ENCODE data around the gene FBXO36.
"Not testable (repeated sequence)": the region's sequence is repeated elsewhere in the genome, so short reads cannot be mapped to it uniquely, and the experiment has no call there.

Gene FBXO36

GRCh38 chr2:229888031-229888430 is 34.3 kb upstream of the FBXO36 start:
- Histone ChIP-seq H3K4me1 (ENCODE audit: control insufficient read depth, insufficient read depth, low read length) (no peaks in the 10 kb centered on the region), H3K9ac (ENCODE audit: low read length in 2 of 2) (no peak overlapping the region), H3K27me3 (ENCODE audit: control insufficient read depth in 1 of 2, insufficient read depth in 2 of 2, low read length in 2 of 2) (no peaks in the 10 kb centered on the region), H3K36me3 (ENCODE audit: control insufficient read depth in 2 of 2, insufficient read depth in 2 of 2, low read length in 2 of 2) (no peaks in the 10 kb centered on the region), H3K27ac (ENCODE audit: low read length) (no peak overlapping the region), H3K4me3 (ENCODE audit: low read length in 2 of 2) (no peak overlapping the region), H3K9me3 (ENCODE audit: control insufficient read depth in 2 of 2, low read length in 2 of 2) (no peaks in the 10 kb centered on the region)

GRCh38 chr2:229889023-229889422 is 33.3 kb upstream of the FBXO36 start:
- no peak overlapping the region for H3K27ac ChIP-seq (ENCODE audit: low read length)
- no peaks in the 10 kb centered on the region for H3K27me3 ChIP-seq (ENCODE audit: control insufficient read depth in 1 of 2, insufficient read depth in 2 of 2, low read length in 2 of 2)
- no peaks in the 10 kb centered on the region for H3K4me1 ChIP-seq (ENCODE audit: control insufficient read depth, insufficient read depth, low read length)
- no peaks in the 10 kb centered on the region for H3K9me3 ChIP-seq (ENCODE audit: control insufficient read depth in 2 of 2, low read length in 2 of 2)
- H3K4me3 ChIP-seq (ENCODE audit: low read length in 2 of 2), result no peak overlapping the region
- no peak overlapping the region for H3K9ac ChIP-seq (ENCODE audit: low read length in 2 of 2)
- no peaks in the 10 kb centered on the region for H3K36me3 ChIP-seq (ENCODE audit: control insufficient read depth in 2 of 2, insufficient read depth in 2 of 2, low read length in 2 of 2)

GRCh38 chr2:229896857-229897256 is 25.4 kb upstream of the FBXO36 start:
- no peaks in the 10 kb centered on the region for H3K9me3 ChIP-seq (ENCODE audit: control insufficient read depth in 2 of 2, low read length in 2 of 2)
- no peaks in the 10 kb centered on the region for H3K4me1 ChIP-seq (ENCODE audit: control insufficient read depth, insufficient read depth, low read length)
- no peaks in the 10 kb centered on the region for H3K36me3 ChIP-seq (ENCODE audit: control insufficient read depth in 2 of 2, insufficient read depth in 2 of 2, low read length in 2 of 2)
- H3K27ac ChIP-seq (ENCODE audit: low read length), result no peak overlapping the region
- H3K9ac ChIP-seq (ENCODE audit: low read length in 2 of 2), result no peak overlapping the region
- no peaks in the 10 kb centered on the region for H3K27me3 ChIP-seq (ENCODE audit: control insufficient read depth in 1 of 2, insufficient read depth in 2 of 2, low read length in 2 of 2)
- H3K4me3 ChIP-seq (ENCODE audit: low read length in 2 of 2), result no peak overlapping the region

GRCh38 chr2:229899604-229900003 is 22.7 kb upstream of the FBXO36 start:
- Histone ChIP-seq H3K4me3 (ENCODE audit: low read length in 2 of 2) (no peak overlapping the region), H3K4me1 (ENCODE audit: control insufficient read depth, insufficient read depth, low read length) (no peaks in the 10 kb centered on the region), H3K27ac (ENCODE audit: low read length) (no peak overlapping the region), H3K36me3 (ENCODE audit: control insufficient read depth in 2 of 2, insufficient read depth in 2 of 2, low read length in 2 of 2) (peaks cover 0 to 4% of the 10 kb centered on the region in 2 donors), H3K9me3 (ENCODE audit: control insufficient read depth in 2 of 2, low read length in 2 of 2) (no peaks in the 10 kb centered on the region), H3K27me3 (ENCODE audit: control insufficient read depth in 1 of 2, insufficient read depth in 2 of 2, low read length in 2 of 2) (no peaks in the 10 kb centered on the region), H3K9ac (ENCODE audit: low read length in 2 of 2) (no peak overlapping the region)

GRCh38 chr2:229900012-229900411 is 22.3 kb upstream of the FBXO36 start:
- H3K4me3 ChIP-seq (ENCODE audit: low read length in 2 of 2), result no peak overlapping the region
- H3K36me3 ChIP-seq (ENCODE audit: control insufficient read depth in 2 of 2, insufficient read depth in 2 of 2, low read length in 2 of 2), result peaks cover 0 to 4% of the 10 kb centered on the region in 2 donors
- H3K9me3 ChIP-seq (ENCODE audit: control insufficient read depth in 2 of 2, low read length in 2 of 2), result no peaks in the 10 kb centered on the region
- no peak overlapping the region for H3K9ac ChIP-seq (ENCODE audit: low read length in 2 of 2)
- H3K27ac ChIP-seq (ENCODE audit: low read length), result no peak overlapping the region
- no peaks in the 10 kb centered on the region for H3K4me1 ChIP-seq (ENCODE audit: control insufficient read depth, insufficient read depth, low read length)
- no peaks in the 10 kb centered on the region for H3K27me3 ChIP-seq (ENCODE audit: control insufficient read depth in 1 of 2, insufficient read depth in 2 of 2, low read length in 2 of 2)

- H3K27me3 ChIP-seq (ENCODE audit: control insufficient read depth in 1 of 2, insufficient read depth in 2 of 2, low read length in 2 of 2); H3K9ac ChIP-seq (ENCODE audit: low read length in 2 of 2); H3K4me3 ChIP-seq (ENCODE audit: low read length in 2 of 2); H3K27ac ChIP-seq (ENCODE audit: low read length); H3K9me3 ChIP-seq (ENCODE audit: control insufficient read depth in 2 of 2, low read length in 2 of 2); H3K36me3 ChIP-seq (ENCODE audit: control insufficient read depth in 2 of 2, insufficient read depth in 2 of 2, low read length in 2 of 2); H3K4me1 ChIP-seq (ENCODE audit: control insufficient read depth, insufficient read depth, low read length): not testable (repeated sequence)
These were observed 21.8 kb upstream of the FBXO36 start for GRCh38 chr2:229900514-229900913.

GRCh38 chr2:229901819-229902218 is 20.5 kb upstream of the FBXO36 start:
- Histone ChIP-seq H3K9me3 (ENCODE audit: control insufficient read depth in 2 of 2, low read length in 2 of 2) (no peaks in the 10 kb centered on the region), H3K4me3 (ENCODE audit: low read length in 2 of 2) (no peak overlapping the region), H3K36me3 (ENCODE audit: control insufficient read depth in 2 of 2, insufficient read depth in 2 of 2, low read length in 2 of 2) (peaks cover 0 to 4% of the 10 kb centered on the region in 2 donors), H3K9ac (ENCODE audit: low read length in 2 of 2) (no peak overlapping the region), H3K4me1 (ENCODE audit: control insufficient read depth, insufficient read depth, low read length) (no peaks in the 10 kb centered on the region), H3K27me3 (ENCODE audit: control insufficient read depth in 1 of 2, insufficient read depth in 2 of 2, low read length in 2 of 2) (no peaks in the 10 kb centered on the region), H3K27ac (ENCODE audit: low read length) (no peak overlapping the region)

- Histone ChIP-seq H3K4me3 (ENCODE audit: low read length in 2 of 2) (no peak overlapping the region), H3K27ac (ENCODE audit: low read length) (no peak overlapping the region), H3K9ac (ENCODE audit: low read length in 2 of 2) (no peak overlapping the region), H3K4me1 (ENCODE audit: control insufficient read depth, insufficient read depth, low read length) (no peaks in the 10 kb centered on the region), H3K9me3 (ENCODE audit: control insufficient read depth in 2 of 2, low read length in 2 of 2) (no peaks in the 10 kb centered on the region), H3K27me3 (ENCODE audit: control insufficient read depth in 1 of 2, insufficient read depth in 2 of 2, low read length in 2 of 2) (no peaks in the 10 kb centered on the region), H3K36me3 (ENCODE audit: control insufficient read depth in 2 of 2, insufficient read depth in 2 of 2, low read length in 2 of 2) (peaks cover 0 to 7% of the 10 kb centered on the region in 2 donors)
These were observed 19.3 kb upstream of the FBXO36 start for GRCh38 chr2:229903037-229903436.

- Histone ChIP-seq H3K36me3 (ENCODE audit: control insufficient read depth in 2 of 2, insufficient read depth in 2 of 2, low read length in 2 of 2) (peaks cover 0 to 9% of the 10 kb centered on the region in 2 donors), H3K27me3 (ENCODE audit: control insufficient read depth in 1 of 2, insufficient read depth in 2 of 2, low read length in 2 of 2) (no peaks in the 10 kb centered on the region), H3K4me1 (ENCODE audit: control insufficient read depth, insufficient read depth, low read length) (peaks cover 3% of the 10 kb centered on the region), H3K9ac (ENCODE audit: low read length in 2 of 2) (no peak overlapping the region), H3K27ac (ENCODE audit: low read length) (no peak overlapping the region), H3K4me3 (ENCODE audit: low read length in 2 of 2) (no peak overlapping the region), H3K9me3 (ENCODE audit: control insufficient read depth in 2 of 2, low read length in 2 of 2) (no peaks in the 10 kb centered on the region)
These were observed 16.7 kb upstream of the FBXO36 start for GRCh38 chr2:229905601-229906000.

- H3K36me3 ChIP-seq (ENCODE audit: control insufficient read depth in 2 of 2, insufficient read depth in 2 of 2, low read length in 2 of 2), result peaks cover 0 to 5% of the 10 kb centered on the region in 2 donors
- H3K9ac ChIP-seq (ENCODE audit: low read length in 2 of 2), result no peak overlapping the region
- H3K4me3 ChIP-seq (ENCODE audit: low read length in 2 of 2), result no peak overlapping the region
- no peaks in the 10 kb centered on the region for H3K9me3 ChIP-seq (ENCODE audit: control insufficient read depth in 2 of 2, low read length in 2 of 2)
- H3K27ac ChIP-seq (ENCODE audit: low read length), result no peak overlapping the region
- H3K27me3 ChIP-seq (ENCODE audit: control insufficient read depth in 1 of 2, insufficient read depth in 2 of 2, low read length in 2 of 2), result no peaks in the 10 kb centered on the region
- H3K4me1 ChIP-seq (ENCODE audit: control insufficient read depth, insufficient read depth, low read length), result peaks cover 3% of the 10 kb centered on the region
These were observed 13.2 kb upstream of the FBXO36 start for GRCh38 chr2:229909090-229909489.

GRCh38 chr2:229910147-229910831 is 12.0 kb upstream of the FBXO36 start:
- no peak overlapping the region for H3K27ac ChIP-seq (ENCODE audit: low read length)
- no peak overlapping the region for H3K4me3 ChIP-seq (ENCODE audit: low read length in 2 of 2)
- H3K27me3 ChIP-seq (ENCODE audit: control insufficient read depth in 1 of 2, insufficient read depth in 2 of 2, low read length in 2 of 2), result no peaks in the 10 kb centered on the region
- H3K4me1 ChIP-seq (ENCODE audit: control insufficient read depth, insufficient read depth, low read length), result peaks cover 3% of the 10 kb centered on the region
- H3K9me3 ChIP-seq (ENCODE audit: control insufficient read depth in 2 of 2, low read length in 2 of 2), result no peaks in the 10 kb centered on the region
- H3K9ac ChIP-seq (ENCODE audit: low read length in 2 of 2), result no peak overlapping the region
- peaks cover 0 to 5% of the 10 kb centered on the region in 2 donors for H3K36me3 ChIP-seq (ENCODE audit: control insufficient read depth in 2 of 2, insufficient read depth in 2 of 2, low read length in 2 of 2)

All from stomach smooth muscle (tissue), 2 donors.